Caki2 (cell line): Measurements from ENCODE around the gene AUH. TPM values are rescaled to one million over a fixed set of nuclear protein-coding genes. Genes with fewer than 3 reads are reported as not detected.

Experiments used
- DNase-seq: peaks from one replicate; pipeline ENCODE4 v3.0.0-alpha.2; 2015; ENCODE audit warnings: low read depth
- in situ Hi-C: cut with HindIII; loops from 2 replicates; pipeline ENCODE4 v1.10.0; 2016; ENCODE audit warnings: low sequenced_read_pairs, low pct_unique_long_range_greater_than_20kb, mixed read lengths
- total RNA-seq: library from RNA; depleted of rRNA; stranded (reverse); fragments of >200 nt; shearing (Covaris generic); gene quantifications from 2 replicates; pipeline ENCODE4 v1.2.3, GENCODE V29; 2014; ENCODE audit warnings: low replicate concordance

The AUH gene
- total RNA-seq, 1 experiment from 2014 or later: 12.1 TPM

- in situ Hi-C loops: no loop called here
Observed at GRCh38 chr9:91347377-91347776, 14.3 kb downstream of the AUH start.

GRCh38 chr9:91346644-91347043 lies 15.1 kb downstream of the AUH start:
- no peak for DNase-seq
- in situ Hi-C loops: no loop called here

More at GRCh38 chr9:91347377-91347776, 14.3 kb downstream of the AUH start:
- DNase-seq: no peak

GRCh38 chr9:91345978-91346377 lies 15.7 kb downstream of the AUH start:
- in situ Hi-C loops: no loop called here
- DNase-seq: no peak

GRCh38 chr9:91342575-91342974 lies 19.1 kb downstream of the AUH start:
- peak; percentile 18 for DNase-seq
- in situ Hi-C loops: no loop called here

- in situ Hi-C loops: no loop called here
- DNase-seq: no peak
Observed at GRCh38 chr9:91341749-91342148, 20.0 kb downstream of the AUH start.

GRCh38 chr9:91341258-91341746 lies 20.4 kb downstream of the AUH start:
- in situ Hi-C loops: no loop called here
- no peak for DNase-seq

- in situ Hi-C loops: no loop called here
Observed at GRCh38 chr9:91340395-91340967, 21.2 kb downstream of the AUH start.

GRCh38 chr9:91338681-91339080 lies 23.0 kb downstream of the AUH start:
- in situ Hi-C loops: no loop called here
- no peak for DNase-seq

More at GRCh38 chr9:91340395-91340967, 21.2 kb downstream of the AUH start:
- no peak for DNase-seq

- in situ Hi-C loops: no loop called here
- no peak for DNase-seq
Observed at GRCh38 chr9:91336786-91337185, 24.9 kb downstream of the AUH start.

- DNase-seq: no peak
- in situ Hi-C loops: no loop called here
Observed at GRCh38 chr9:91334053-91334452, 27.7 kb downstream of the AUH start.

GRCh38 chr9:91333551-91333950 lies 28.2 kb downstream of the AUH start:
- no peak for DNase-seq
- in situ Hi-C loops: no loop called here

- no peak for DNase-seq
- in situ Hi-C loops: no loop called here
Observed at GRCh38 chr9:91332546-91333231, 29.0 kb downstream of the AUH start.

GRCh38 chr9:91331849-91332248 lies 29.9 kb downstream of the AUH start:
- in situ Hi-C loops: no loop called here
- DNase-seq: no peak

- DNase-seq: no peak
- in situ Hi-C loops: no loop called here
Observed at GRCh38 chr9:91328186-91328585, 33.5 kb downstream of the AUH start.

- in situ Hi-C loops: no loop called here
- no peak for DNase-seq
Observed at GRCh38 chr9:91321691-91322090, 40.0 kb downstream of the AUH start.

- in situ Hi-C loops: no loop called here
- DNase-seq: no peak
Observed at GRCh38 chr9:91320299-91320698, 41.4 kb downstream of the AUH start.

GRCh38 chr9:91316093-91316492 lies 45.6 kb downstream of the AUH start:
- in situ Hi-C loops: no loop called here

GRCh38 chr9:91315191-91315590 lies 46.5 kb downstream of the AUH start:
- in situ Hi-C loops: no loop called here
- DNase-seq: no peak

More at GRCh38 chr9:91316093-91316492, 45.6 kb downstream of the AUH start:
- DNase-seq: no peak

- in situ Hi-C loops: no loop called here
- no peak for DNase-seq
Observed at GRCh38 chr9:91312717-91313325, 48.9 kb downstream of the AUH start.
